Colonic mucosa (tissue), 4 donors: Measurements from ENCODE around the gene LSP1. TPM values are rescaled to one million over a fixed set of nuclear protein-coding genes. Genes with fewer than 3 reads are reported as not detected.

Experiments
- DNase-seq: peaks from one replicate; pipeline ENCODE4 v3.0.0-alpha.2; 2020
- H3K27ac ChIP-seq: fragments of 200-600 bp; one replicate; pipeline ENCODE4 v1.8.0; 2021
- H3K27me3 ChIP-seq: fragments of 200-600 bp; one replicate; pipeline ENCODE4 v1.8.0; 2021
- H3K36me3 ChIP-seq: fragments of 200-600 bp; one replicate; pipeline ENCODE4 v1.8.0; 2021
- H3K4me1 ChIP-seq: fragments of 200-600 bp; one replicate; pipeline ENCODE4 v1.8.0; 2021; ENCODE audit warnings: mild to moderate bottlenecking
- H3K4me3 ChIP-seq: fragments of 200-600 bp; one replicate; pipeline ENCODE4 v1.8.0; 2021
- H3K9ac ChIP-seq, 2 donors: one replicate each; pipeline ENCODE4 v1.7.0; 2013; ENCODE audit warnings: control low read depth in 2 of 2, low read depth in 2 of 2, low read length in 2 of 2
- H3K9me3 ChIP-seq: fragments of 200-600 bp; one replicate; pipeline ENCODE4 v1.8.0; 2021
- CTCF ChIP-seq: fragments of 200-600 bp; IDR thresholded peaks from one replicate; pipeline ENCODE4 v1.8.0; 2022; ENCODE audit warnings: antibody characterized with exemption, mild to moderate bottlenecking
- intact Hi-C: fragments of 100-400 bp; cut with DNase I; formaldehyde crosslinking; loops from one replicate; pipeline ENCODE4 v1.14.1; 2022
- total RNA-seq, 2 donors: library from RNA; stranded (reverse); fragmentation: NEBNext Ultra II Directional in 1 of 2; extraction: Animal tissue kit (Norgen Biotek cat#: 25700) in 1 of 2; gene quantifications; one replicate each; pipeline ENCODE4 v1.2.1, GENCODE V29; 2021
- donor health status: healthy.
- donor health status: DM: no; HTN: no; CAD: no.
- donor health status: DM: no; HTN: no; CAD: no.

The LSP1 gene
- total RNA-seq, 2 donors from 2014 or later = 18.9 to 23.0 TPM

DNA sequence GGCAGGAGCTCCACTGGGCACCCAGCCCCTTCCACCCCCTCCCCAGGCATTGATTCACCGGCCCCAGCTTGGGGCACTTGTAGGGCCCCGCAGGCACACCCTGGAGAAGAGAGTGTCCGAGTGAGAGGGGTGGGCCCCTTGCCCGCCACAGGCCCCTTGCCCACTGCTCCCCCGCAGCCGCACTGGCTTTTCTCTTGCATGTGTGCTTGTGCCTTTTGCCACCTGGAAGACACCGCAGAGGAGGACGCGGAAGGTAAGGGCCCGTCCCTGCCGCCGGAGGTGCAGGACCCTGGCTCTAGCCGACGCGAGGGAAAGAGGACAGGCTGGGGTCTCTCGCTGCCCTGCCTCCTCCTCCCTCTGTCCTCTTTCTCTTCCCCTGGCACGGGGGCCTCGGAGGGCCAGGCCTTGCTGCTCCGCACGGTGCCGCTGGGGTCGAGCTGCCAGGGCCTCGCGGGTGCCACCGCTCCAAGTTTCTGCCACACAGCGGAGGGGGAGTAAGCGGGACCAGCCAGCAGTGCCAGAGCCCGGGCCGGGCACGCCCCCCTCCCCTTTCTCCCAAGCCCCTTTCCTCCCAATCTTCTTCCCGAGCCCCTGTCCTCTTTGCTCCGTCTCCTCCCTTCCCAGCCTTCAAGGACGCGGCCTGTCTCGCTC is 76.1 kb downstream of the LSP1 start:
- Histone ChIP-seq H3K36me3 (no peaks in the 10 kb centered on the region), H3K4me3 (no peak overlapping the region), H3K27ac (no peak overlapping the region), H3K4me1 (no peaks in the 10 kb centered on the region), H3K27me3 (no peaks in the 10 kb centered on the region), H3K9me3 (no peaks in the 10 kb centered on the region), H3K9ac (no peak overlapping the region)
- intact Hi-C loops = no loop called here
- no peak for TF ChIP-seq CTCF
- DNase-seq = no peak

DNA sequence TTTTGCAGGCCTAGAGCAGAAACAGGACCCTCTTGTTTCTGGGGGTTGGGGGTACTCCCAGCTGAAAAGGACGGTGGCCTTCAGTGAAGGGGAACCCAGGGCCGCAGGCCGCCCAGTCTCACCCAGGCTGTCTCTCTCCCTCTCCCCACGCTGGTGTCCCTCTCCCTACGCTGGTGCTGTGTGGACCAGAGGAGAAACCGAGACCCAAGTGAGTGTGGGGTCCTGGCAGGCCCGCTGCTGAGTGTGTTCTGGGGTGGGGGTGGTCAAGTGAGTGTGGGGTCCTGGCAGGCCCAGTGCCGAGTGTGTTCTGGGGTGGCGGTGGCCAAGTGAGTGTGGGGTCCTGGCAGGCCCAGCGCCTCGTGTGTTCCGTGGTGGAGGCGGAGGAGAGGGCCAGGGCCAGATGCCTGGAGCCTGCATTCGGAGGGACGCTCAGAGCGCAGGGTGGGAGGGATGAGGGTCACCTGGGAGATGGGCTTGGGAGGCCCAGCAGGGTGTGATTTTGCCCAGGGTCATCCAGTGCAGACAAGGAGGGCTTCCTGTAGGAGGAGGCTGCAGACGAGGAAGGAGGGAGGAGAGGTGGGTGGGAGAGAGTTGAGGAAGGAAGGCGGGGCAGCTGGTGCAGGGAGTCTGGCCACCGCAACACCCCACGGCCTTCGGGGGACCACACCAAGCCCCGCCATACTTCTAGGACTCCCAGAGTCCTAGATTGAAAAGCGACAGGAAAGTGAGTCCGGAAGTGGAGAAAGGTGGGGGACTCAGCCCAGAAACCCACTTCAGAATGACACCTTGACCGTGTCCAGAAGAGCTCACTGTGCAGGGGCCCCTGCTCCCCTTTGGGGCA is 77.0 kb downstream of the LSP1 start:
- no peak overlapping the region for H3K9ac ChIP-seq
- TF ChIP-seq CTCF = no peak
- no peak overlapping the region for H3K27ac ChIP-seq
- H3K9me3 ChIP-seq = no peaks in the 10 kb centered on the region
- no peak overlapping the region for H3K4me3 ChIP-seq
- no peaks in the 10 kb centered on the region for H3K36me3 ChIP-seq
- no peaks in the 10 kb centered on the region for H3K4me1 ChIP-seq
- intact Hi-C loops = no loop called here
- H3K27me3 ChIP-seq = no peaks in the 10 kb centered on the region
- no peak for DNase-seq

DNA sequence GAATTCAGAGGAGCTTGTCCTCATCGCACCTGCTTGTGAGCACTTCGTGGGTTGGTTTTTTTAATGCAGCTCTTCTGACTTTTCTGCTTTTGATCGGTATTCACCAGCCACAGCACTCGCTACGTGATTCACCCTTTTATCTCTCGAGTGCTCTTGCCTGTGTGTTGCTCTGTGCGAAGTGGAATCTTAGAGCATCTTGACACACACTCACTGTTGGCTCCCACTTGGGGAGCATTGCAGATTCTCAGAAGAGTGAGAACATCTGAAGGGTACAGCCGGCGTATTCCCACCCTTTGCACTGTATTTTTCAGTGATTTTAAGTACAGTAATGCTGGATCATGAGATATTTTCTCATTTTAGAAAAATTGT is 77.6 kb downstream of the LSP1 start:
- Histone ChIP-seq H3K27me3 (no peaks in the 10 kb centered on the region), H3K4me1 (no peaks in the 10 kb centered on the region), H3K9ac (no peak overlapping the region), H3K9me3 (no peaks in the 10 kb centered on the region), H3K4me3 (no peak overlapping the region), H3K27ac (no peak overlapping the region), H3K36me3 (no peaks in the 10 kb centered on the region)
- no peak for TF ChIP-seq CTCF
- intact Hi-C loops = no loop called here
- DNase-seq = no peak

GRCh38 chr11:1931341-1932104 is 78.6 kb downstream of the LSP1 start:
- H3K4me3 ChIP-seq = no peak overlapping the region
- intact Hi-C loops = no loop called here

More at GRCh38 chr11:1931341-1932104, 78.6 kb downstream of the LSP1 start:
- Histone ChIP-seq H3K9me3 (no peaks in the 10 kb centered on the region), H3K4me1 (no peaks in the 10 kb centered on the region), H3K9ac (no peak overlapping the region), H3K27me3 (no peaks in the 10 kb centered on the region), H3K36me3 (no peaks in the 10 kb centered on the region), H3K27ac (no peak overlapping the region)
- no peak for DNase-seq
- no peak for TF ChIP-seq CTCF
